GM21447 (cell line): ENCODE results near the gene MYBPHL.

ENCODE experiments used
- ATAC-seq: cut with Tn5 transposase; IDR thresholded peaks from one replicate; pipeline ENCODE4 v1.9.1; 2021; ENCODE audit not compliant: unreplicated experiment

The MYBPHL gene

DNA sequence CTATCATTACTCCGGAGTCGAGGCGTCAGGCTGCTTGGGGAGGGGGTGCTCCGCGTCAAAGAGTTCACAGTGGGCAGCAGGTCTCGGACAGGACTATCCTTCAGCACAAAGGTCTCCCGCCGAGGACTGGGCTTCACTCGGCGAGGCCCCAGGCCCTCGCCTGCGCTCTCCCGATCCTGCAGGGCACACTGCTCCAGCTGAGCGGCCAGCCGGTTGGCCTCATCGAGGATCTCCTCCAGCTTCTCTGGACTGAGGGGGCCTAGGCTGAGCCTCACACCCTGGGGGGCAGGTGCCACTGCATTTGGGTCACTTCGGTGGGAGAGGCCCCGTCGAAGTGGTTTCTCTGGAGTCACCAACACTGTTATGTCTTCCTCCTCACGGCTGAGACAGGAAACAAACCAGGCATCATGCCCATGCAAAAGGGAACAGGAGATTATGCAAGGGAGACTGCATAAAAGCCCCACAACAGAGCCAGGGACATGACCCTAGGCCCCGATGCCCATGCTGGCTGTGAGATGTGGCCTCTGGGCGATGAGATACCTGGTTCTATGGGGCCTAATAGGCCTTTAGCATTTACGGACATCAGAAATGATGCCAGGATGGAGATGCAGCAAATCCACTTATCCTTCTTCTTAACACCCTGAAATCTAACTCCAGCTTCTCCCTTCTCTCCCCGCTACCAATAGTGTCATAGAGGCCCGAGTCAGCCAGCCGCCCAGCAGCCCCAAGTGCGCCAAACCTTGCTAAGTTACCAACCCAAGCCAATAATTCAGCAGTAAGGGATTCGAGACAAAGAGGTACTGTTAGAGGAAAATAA, 24.9 kb downstream of the MYBPHL start:
- no peak for ATAC-seq

DNA sequence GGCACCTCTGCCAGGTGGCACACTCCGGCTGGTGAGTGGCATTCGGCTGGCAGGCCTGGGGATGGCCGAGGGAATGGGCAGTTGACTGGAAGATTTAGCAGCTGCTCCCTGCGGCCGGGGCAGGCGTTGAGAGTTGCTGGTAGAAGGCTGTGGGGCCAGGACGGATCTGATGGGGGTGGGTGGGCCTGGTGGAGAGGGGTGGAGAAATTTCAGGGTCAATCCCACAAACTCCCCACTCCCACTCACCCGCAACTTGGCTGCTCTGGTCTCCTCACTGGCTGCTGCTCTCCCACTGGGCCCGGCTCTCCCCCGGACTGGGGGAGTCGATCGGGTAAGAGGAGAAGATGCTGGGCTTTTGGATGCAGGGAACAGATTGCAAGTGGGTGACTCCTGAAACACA, 25.9 kb downstream of the MYBPHL start:
- ATAC-seq, result no peak

DNA sequence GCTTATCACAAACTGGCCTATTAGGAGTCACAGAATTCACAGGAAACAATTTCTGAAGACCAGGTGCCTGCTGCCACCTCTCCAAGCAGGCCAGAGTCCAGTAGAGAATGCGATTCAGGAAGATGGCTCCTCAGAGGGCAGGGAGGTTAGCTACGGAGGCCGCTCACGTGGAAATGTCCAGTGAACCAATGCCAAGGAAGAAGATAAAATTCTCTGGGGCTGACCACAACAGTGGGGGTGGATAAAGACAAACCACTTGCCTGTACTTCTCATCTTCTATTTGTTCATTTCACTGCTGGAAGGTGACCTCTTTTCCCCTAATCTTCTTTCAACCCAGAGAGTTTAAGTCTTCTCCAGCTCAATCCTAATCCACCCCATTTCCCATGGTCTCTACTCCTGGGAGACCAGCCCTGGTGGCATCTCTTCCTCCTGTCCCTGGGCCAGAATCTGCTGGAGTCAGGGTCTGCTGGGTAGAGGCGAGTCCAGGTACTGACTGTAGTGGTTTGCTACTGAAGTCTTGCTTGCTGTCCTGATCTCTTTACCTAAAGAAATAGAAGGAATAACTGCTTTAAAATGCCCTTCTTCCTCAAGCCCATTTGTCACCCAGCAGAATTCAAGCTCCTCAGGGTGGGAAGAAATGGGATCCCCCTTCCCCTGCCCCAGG, 27.1 kb downstream of the MYBPHL start:
- ATAC-seq, result no peak

DNA sequence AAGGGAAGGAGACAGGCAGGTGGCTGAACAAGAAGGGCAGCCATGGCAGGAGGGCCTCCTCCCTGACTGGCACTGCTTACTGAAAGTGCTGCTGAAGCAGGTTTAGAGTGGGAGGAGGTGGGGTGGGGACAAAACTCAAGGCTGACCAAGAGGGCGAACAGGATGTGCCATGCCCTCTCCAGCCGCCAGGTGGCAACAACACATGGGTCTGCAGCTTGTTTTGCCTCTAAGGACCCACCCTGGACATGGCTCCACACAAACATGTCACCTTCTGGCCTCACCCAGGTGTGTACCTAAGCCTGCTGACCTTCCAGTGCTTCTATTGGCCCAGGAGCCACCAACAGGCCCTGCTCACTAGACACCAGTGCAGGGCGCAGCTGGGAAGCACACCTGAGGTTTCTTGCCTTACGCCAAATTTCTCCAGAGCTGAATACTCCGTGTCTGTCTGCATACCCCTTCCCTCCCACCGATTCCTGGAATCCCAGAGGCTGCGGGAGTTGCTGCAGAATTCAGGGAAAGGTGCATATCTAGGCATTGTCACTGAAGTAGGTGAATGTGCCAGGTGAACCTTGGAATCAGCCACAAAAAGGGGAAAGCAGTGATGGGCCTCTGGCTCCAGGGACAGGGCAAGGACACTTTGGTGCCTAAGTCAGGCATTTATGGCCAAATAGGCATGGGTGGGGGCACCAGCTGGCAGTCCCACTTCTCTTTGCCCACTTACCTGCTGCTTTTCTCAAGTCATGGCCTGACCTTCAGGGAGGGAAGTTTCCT, 29.2 kb downstream of the MYBPHL start:
- ATAC-seq, result peak; percentile 61

DNA sequence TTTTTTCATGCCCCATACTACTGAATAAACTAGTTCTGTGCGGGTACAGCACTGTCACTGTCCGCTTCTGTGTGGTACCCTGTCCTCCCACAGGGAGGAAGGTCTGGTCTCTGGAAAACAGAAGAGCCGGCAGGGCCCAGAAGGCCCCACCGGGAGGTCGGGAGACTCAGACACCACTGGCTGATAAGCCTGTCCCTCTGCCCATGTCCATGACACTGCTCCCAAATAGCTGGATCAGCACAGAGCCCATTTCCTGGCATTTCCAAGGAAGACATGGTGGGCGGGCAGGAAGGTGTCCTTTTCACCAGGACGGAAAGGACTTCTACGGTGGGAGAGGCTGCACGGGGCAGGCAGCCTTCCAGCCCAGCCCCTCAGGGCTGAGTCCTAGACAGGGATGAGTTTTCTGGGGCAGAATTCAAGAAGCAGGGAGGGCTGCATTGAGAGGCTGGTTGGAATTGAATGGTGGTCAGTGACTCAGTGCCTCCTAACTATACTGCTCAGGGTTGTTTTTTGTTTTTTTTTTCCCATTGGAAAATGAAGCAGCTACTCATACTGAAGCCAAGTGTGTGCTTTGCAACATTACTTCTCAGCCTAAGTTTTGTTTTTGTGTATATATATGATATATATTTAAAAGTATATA, 31.0 kb downstream of the MYBPHL start:
- no peak for ATAC-seq

DNA sequence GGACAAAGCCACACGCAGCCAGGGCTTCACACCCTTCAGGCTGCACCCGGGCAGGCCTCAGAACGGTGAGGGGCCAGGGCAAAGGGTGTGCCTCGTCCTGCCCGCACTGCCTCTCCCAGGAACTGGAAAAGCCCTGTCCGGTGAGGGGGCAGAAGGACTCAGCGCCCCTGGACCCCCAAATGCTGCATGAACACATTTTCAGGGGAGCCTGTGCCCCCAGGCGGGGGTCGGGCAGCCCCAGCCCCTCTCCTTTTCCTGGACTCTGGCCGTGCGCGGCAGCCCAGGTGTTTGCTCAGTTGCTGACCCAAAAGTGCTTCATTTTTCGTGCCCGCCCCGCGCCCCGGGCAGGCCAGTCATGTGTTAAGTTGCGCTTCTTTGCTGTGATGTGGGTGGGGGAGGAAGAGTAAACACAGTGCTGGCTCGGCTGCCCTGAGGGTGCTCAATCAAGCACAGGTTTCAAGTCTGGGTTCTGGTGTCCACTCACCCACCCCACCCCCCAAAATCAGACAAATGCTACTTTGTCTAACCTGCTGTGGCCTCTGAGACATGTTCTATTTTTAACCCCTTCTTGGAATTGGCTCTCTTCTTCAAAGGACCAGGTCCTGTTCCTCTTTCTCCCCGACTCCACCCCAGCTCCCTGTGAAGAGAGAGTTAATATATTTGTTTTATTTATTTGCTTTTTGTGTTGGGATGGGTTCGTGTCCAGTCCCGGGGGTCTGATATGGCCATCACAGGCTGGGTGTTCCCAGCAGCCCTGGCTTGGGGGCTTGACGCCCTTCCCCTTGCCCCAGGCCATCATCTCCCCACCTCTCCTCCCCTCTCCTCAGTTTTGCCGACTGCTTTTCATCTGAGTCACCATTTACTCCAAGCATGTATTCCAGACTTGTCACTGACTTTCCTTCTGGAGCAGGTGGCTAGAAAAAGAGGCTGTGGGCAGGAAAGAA, 32.0 kb downstream of the MYBPHL start:
- ATAC-seq, result no peak

DNA sequence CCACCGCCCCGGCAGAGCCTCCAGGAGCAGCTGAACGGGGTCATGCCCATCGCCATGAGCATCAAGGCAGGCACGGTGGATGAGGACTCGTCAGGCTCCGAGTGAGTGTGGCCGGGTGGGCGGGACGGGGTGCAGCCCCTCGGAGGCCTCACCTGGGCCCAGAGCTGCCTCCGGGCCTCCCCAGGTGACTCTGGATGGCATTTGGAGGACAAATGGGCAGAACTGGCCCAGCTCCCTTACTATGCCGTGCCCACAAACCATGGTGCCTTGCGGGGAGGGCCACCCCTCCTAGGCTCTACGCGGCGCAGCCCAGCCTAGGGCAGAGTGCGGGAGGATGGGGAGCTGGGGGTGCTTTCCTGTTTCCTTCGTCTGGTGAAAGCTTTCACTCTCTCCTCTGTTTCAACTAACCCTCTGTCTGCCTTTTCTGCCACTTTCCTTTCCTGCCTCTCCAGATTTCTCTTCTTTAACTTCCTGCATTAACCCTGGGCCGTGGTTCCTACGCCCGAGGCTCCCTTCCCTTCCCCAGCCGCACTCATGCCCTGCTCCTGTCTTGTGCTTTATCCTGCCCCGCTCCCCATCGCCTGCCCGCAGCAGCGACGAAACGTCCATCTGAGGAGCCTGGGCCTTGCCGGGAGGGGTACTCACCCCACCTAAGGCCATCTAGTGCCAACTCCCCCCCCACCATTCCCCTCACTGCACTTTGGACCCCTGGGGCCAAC, 33.1 kb downstream of the MYBPHL start:
- no peak for ATAC-seq

DNA sequence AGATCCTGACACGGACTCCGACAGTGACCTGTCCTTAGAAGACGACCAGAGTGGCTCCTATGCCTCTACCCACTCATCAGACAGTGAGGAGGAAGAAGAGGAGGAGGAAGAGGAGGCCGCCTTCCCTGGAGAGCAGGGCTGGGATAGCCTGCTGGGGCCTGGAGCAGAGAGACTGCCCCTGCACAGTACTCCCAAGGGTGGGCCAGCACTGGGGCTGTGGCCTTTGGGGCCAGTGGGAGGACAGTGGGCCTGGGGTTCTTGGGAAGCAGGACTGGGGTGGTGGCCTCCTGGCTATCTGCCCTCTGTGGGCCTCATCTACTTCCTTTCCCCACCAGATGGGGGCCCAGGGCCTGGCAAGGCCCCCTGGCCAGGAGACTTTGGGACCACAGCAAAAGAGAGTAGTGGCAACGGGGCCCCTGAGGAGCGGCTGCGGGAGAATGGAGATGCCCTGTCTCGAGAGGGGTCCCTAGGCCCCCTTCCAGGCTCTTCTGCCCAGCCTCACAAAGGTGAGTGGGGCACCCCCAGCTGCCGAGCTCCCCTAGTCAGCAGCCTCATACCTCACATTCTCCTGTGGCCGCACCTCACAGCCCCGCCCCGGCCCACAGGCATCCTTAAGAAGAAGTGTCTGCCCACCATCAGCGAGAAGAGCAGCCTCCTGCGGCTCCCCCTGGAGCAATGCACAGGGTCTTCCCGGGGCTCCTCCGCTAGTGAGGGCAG, 33.8 kb downstream of the MYBPHL start:
- no peak for ATAC-seq

DNA sequence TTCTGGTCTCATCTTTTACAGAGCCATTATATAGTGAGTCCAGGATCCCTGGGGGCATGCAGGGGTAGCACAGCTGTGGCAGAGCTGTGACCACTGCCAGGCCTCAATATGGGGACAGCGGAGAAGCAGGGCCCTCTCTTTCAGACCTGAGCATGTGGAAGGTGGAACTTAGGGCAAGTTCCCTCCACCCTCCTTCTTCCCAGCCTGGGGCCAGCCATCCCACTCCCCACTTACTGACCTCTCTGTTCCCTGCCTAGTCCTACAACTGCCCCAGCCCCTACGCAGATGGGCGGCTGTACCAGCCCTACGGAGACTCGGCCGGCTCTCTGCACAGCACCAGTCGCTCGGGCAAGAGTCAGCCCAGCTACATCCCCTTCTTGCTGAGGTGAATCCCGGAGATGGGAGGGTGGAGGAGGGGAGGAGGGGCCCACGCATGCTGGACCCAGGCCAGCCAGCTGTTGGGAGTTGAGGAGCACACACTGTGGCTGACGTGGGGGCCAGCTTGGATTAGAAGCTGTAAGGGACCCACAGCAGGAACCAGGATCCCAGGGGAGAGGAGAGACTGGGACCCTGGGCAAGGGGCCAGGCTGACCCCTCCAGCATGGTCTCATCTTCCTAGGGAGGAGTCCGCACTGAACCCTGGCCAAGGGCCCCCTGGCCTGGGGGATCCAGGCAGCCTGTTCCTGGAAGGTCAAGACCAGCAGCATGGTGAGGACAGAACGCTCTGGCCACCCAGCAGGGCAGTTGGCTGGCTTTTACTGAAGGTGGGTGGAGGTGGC, 34.6 kb downstream of the MYBPHL start:
- no peak for ATAC-seq

DNA sequence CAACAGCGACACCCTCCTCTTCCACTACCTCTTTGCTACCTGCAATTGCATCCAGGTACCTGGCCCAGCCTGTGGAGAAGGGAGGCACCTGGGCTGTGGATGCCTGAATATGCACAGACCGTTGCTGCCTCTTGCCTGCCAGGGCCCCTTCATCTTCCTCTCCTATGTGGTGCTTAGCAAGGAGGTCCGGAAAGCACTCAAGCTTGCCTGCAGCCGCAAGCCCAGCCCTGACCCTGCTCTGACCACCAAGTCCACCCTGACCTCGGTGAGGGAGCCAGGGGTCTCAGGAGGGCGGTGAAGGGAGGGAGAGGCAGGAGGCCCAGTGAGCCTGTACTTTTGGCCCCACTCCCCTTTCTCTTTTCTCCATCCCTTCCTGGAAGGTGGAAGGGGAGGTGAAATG, 35.4 kb downstream of the MYBPHL start:
- no peak for ATAC-seq

DNA sequence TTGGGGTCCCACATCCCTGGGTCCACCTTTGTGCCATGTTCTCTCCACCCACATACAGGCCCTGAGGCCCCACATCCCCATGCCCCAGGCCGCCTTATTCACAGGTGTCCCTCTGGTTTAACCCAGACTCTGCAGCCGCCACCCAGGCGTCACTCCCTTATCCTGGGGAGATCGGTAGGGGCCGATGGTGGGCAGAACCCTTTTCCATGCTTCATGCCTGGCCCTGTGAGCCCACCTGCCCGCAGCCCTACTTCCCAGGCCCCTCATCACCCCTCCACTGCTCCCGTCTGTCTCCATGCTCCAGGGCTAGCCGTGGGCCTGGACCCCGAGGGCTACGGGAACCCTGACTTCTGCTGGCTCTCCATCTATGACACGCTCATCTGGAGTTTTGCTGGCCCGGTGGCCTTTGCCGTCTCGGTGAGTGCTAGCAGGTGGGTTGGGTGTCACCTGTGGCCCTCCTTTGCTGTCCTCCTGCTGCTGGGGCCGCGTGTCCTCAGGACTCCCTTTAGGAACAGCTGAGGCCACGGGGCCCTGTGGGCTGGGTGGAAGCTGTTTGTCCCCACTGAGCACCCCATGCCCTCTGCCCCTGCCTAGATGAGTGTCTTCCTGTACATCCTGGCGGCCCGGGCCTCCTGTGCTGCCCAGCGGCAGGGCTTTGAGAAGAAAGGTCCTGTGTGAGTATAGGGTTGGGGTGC, 36.0 kb downstream of the MYBPHL start:
- no peak for ATAC-seq

DNA sequence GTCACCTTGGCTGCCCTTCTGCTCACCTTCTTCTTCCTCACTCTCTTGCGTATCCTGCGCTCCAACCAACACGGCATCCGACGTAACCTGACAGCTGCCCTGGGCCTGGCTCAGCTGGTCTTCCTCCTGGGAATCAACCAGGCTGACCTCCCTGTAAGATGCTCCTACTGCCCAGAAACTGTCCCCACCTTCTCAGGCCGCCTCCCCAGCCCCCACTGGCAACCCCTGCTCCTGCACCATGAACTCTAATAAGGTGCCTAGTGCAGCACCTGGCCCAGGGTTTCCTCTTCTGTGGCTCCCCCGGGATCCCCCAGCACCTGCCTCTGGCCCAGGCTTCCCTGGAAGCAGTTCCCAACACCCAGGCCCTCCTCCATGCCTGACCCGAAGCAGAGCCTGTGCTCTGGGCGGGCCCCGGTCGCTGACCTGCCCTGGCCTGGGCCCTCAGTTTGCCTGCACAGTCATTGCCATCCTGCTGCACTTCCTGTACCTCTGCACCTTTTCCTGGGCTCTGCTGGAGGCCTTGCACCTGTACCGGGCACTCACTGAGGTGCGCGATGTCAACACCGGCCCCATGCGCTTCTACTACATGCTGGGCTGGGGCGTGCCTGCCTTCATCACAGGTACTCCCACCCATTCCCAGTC, 36.7 kb downstream of the MYBPHL start:
- no peak for ATAC-seq

DNA sequence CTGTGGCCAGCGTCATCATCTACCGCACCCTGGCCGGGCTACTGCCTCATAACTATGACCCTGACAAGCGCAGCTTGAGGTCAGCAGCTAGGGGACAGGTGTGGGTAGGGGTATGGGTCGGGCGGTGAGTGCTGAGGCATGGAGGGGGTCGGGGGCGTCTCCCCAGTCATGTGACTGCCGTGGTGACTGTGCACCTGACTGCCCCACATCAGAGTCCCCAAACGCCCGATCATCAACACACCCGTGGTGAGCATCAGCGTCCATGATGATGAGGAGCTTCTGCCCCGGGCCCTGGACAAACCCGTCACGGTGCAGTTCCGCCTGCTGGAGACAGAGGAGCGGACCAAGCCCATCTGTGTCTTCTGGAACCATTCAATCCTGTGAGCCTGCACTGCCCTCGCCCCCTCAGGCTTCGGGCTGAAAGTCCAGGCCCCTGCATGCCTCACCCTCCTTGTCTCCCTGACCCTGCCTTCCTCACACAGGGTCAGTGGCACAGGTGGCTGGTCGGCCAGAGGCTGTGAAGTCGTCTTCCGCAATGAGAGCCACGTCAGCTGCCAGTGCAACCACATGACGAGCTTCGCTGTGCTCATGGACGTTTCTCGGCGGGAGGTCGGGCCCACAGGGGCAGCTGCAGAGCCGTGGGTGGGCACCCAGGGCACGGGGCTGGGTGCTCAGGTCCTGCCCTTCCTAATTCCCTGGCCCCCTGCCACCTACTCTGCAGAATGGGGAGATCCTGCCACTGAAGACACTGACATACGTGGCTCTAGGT, 37.4 kb downstream of the MYBPHL start:
- no peak for ATAC-seq

DNA sequence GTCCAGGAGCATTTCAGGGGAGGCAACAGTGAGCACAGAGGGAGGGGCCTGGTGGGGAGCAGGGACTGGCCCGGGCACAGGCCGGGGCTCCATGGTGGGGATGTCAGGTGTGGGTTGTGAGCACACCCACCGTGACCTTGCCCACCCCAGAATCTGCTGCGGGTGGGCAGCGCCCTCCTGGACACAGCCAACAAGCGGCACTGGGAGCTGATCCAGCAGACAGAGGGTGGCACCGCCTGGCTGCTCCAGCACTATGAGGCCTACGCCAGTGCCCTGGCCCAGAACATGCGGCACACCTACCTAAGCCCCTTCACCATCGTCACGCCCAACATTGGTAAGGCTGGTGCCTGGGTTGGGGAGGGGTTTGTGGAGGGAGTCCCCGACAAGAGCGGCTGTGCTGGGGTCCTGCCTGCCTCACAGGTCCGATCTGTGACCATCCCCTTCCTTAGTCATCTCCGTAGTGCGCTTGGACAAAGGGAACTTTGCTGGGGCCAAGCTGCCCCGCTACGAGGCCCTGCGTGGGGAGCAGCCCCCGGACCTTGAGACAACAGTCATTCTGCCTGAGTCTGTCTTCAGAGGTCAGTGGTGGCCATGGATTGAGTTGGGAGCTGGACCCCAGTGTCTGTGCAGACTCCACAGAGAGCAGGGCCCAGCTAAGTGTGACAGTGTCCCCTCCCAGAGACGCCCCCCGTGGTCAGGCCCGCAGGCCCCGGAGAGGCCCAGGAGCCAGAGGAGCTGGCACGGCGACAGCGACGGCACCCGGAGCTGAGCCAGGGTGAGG, 38.2 kb downstream of the MYBPHL start:
- no peak for ATAC-seq

DNA sequence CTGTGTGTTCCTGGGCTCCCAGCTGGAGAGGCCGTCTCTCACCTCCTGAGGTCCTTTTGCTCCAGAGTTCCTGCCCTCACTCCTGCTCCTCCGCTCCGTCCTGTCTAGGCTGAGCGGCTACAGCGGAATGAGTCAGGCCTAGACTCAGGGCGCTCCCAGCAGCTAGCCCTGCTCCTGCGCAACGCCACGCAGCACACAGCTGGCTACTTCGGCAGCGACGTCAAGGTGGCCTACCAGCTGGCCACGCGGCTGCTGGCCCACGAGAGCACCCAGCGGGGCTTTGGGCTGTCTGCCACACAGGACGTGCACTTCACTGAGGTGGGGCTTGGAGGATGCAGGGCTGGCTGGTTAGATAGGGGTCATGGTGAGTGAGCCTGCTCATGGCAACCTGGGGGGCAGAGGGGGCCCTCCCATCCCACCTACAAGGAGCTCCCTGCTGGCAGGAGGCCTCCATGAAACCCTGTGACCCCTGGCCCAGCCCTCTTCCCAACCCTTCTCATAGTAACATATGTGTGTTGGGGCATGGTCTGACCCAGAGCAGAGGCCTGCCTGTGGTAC, 39.0 kb downstream of the MYBPHL start:
- ATAC-seq, result no peak
